ENCODE data around the gene SPATA4. TPM values are rescaled to one million over a fixed set of nuclear protein-coding genes. Genes with fewer than 3 reads are reported as not detected.

The SPATA4 gene
- total RNA-seq, 1 experiment from 2014 or later: not detected

GRCh38 chr4:176142253-176142652 is 53.1 kb downstream of the SPATA4 start:
- Histone ChIP-seq H3K4me3 (no peak overlapping the region), H3K36me3 (no peaks in the 10 kb centered on the region), H3K27me3 (no peaks in the 10 kb centered on the region), H3K9me3 (no peaks in the 10 kb centered on the region)
- no peak for DNase-seq

DNA sequence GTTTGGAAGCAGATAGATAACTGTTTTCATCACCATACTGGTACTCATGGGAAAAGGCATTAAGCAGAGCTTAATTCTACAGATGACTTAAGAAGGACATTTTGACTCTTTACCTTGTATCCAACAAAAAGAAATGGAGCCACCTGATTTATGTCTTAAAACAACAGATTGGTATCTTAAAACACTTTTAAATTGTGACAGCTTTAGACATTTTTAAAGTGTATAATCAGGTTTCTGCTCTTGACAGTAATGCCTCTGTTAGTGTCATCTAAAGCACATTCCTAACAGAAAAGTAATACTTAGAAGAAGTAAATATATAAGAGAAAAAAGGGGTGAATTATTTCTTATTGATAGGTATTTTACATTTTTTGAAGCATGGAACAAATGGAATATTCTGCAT is 55.9 kb downstream of the SPATA4 start:
- H3K4me3 ChIP-seq: no peak overlapping the region
- H3K27me3 ChIP-seq: no peaks in the 10 kb centered on the region
- no peaks in the 10 kb centered on the region for H3K36me3 ChIP-seq
- DNase-seq: no peak
- no peaks in the 10 kb centered on the region for H3K9me3 ChIP-seq

- Histone ChIP-seq H3K36me3 (no peaks in the 10 kb centered on the region), H3K27me3 (no peaks in the 10 kb centered on the region), H3K4me3 (no peak overlapping the region), H3K9me3 (no peaks in the 10 kb centered on the region)
- no peak for DNase-seq
These were observed 57.8 kb downstream of the SPATA4 start for GRCh38 chr4:176137631-176138030.

DNA sequence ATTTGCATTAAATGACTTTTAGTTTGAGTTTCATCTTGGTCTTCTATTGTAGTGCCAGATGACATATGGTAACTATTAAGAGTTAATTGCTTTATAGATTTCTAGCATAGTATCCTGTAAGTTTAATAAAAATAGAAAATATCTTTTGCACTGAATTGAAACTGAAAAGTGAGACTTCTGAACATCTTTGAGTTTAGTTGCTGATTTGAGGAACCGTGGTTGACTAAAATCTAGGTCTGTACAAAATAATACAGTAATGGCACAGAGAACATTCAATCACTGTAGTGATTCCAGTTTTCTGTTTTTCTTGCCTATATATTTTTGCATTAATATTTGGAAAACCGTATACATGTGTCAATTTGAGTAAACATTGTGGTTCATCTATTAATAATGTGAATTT is 60.7 kb downstream of the SPATA4 start:
- no peak for DNase-seq
- no peak overlapping the region for H3K4me3 ChIP-seq
- H3K27me3 ChIP-seq: no peaks in the 10 kb centered on the region
- H3K9me3 ChIP-seq: no peaks in the 10 kb centered on the region
- H3K36me3 ChIP-seq: no peaks in the 10 kb centered on the region

Other genes with a start within 250 kb of the SPATA4 start
- gene WDR17, start 129.7 kb downstream of the SPATA4 start, total RNA-seq (2014; rRNA removed; shearing (Covaris generic); ENCODE audit: low replicate concordance): 0.23 and 5.8 TPM in 2 replicates
- 0.32 and 3.6 TPM in 2 replicates for gene ASB5, start 73.6 kb upstream of the SPATA4 start, total RNA-seq (2014; rRNA removed; shearing (Covaris generic); ENCODE audit: low replicate concordance)
- 49.2 and 94.5 TPM in 2 replicates for gene SPCS3, start 124.4 kb upstream of the SPATA4 start, total RNA-seq (2014; rRNA removed; shearing (Covaris generic); ENCODE audit: low replicate concordance)

Data from MG63 (cell line).